Measurements from ENCODE around the gene DHRS12.

Gene DHRS12

DNA sequence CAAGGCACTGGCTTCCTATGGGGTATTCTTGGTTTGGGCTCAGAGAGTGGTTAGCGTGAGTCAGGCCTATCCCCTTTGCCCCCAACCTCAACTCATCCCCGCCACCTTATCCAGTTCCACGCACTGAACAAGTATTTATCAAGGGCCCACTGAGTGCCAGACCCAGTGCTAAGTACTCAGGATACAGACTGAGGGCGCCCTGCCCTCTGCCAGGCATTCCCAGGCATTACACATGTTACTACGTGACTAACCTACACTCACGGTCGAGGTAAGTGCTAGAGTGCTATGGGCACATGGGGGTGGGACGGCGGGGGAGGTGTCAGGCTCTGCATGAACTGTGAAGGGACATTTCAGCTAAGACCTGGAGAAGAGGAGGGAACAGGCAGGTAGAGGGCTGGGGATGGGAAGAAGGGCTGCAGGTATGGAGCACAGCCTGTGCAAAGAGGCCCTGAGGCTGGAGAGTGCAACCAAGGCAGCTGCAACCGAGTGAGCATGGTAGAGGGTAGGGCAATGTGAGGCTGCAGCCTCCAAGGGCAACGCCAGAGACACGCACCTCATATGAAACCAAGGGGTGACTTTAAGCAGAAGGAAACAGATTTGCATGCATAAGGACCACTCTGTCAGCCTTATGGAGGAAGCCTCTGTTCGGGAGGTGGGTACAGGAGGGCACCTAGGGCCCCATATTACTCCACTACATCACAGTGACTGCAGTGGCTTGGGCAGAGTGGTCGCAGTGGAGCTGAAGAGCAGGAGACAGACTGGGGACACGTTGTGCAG is 22.5 kb downstream of the DHRS12 start:
- in situ Hi-C loops (cut with HindIII; ENCODE audit: low pct_unique_long_range_greater_than_20kb, low sequenced_read_pairs), result no loop called here
- no peak for TF ChIP-seq JUND (IDR thresholded peaks at IDR 0.05; ENCODE audit: low read depth)
- DNase-seq (ENCODE audit: low read depth in 1 of 2, low spot score in 1 of 2), result peak; percentile 17 to 63

DNA sequence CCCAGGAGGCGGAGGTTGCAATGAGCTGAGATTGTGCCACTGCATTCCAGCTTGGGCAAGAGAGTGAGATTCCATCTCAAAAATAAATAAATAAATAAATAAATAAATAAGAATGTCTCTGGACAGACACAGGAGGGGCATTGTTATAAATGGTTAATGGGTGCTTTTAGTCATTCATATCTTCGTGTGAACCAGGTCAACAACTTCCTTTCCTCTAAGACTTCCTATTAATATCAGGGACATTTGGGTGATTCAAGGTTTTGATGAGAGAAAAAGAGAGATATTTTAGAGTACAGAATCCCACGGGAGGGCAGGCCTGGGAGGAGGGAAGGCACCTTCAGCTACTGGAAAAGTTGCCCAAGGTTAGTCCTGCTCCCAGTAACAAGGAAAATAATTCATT is 23.9 kb downstream of the DHRS12 start:
- no peak for TF ChIP-seq JUND (IDR thresholded peaks at IDR 0.05; ENCODE audit: low read depth)
- in situ Hi-C loops (cut with HindIII; ENCODE audit: low pct_unique_long_range_greater_than_20kb, low sequenced_read_pairs), result no loop called here
- no peak for DNase-seq (ENCODE audit: low read depth in 1 of 2, low spot score in 1 of 2)

DNA sequence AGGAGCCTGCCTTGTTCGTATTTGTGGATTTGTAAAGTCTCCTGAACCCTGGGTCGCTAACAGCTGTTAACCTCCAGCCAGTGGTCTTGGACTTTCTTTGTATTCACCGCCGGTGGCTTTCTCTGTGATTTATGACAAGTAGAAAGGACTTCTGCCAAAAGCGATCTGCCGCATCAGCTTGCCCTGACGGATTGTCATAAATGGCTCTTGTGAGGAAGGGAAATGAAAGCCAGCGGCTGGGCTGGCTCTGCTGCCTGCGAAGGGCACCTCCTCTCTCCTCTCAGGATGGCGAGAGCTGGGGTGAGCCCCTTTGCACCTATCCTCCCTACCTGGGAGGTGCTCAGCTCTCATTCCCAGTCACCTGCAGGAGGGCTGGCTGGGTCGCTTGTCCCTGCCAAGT is 25.6 kb downstream of the DHRS12 start:
- no peak for TF ChIP-seq JUND (IDR thresholded peaks at IDR 0.05; ENCODE audit: low read depth)
- in situ Hi-C loops (cut with HindIII; ENCODE audit: low pct_unique_long_range_greater_than_20kb, low sequenced_read_pairs), result no loop called here
- no peak for DNase-seq (ENCODE audit: low read depth in 1 of 2, low spot score in 1 of 2)

DNA sequence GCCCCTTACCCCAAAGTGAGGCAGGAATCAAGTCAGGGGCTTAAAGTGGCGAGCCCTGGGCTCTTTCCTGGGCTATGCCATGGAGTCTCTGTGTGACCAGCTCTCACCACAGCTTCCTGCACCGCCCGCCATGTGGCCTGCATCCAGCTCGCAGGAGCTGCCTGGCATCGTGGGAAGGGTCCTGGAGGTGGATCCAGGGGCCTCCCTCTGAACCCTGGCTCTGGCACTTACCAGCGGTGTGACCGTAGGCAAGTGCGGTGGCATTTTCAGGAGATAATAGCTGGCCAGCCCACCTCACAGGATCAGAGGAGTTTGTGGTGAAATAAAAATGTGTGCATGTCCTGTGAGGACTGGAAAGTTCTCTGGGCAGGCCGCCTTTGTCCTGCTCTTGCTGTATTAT is 26.0 kb downstream of the DHRS12 start:
- in situ Hi-C loops (cut with HindIII; ENCODE audit: low pct_unique_long_range_greater_than_20kb, low sequenced_read_pairs), result no loop called here
- DNase-seq (ENCODE audit: low read depth in 1 of 2, low spot score in 1 of 2), result no peak
- TF ChIP-seq JUND (IDR thresholded peaks at IDR 0.05; ENCODE audit: low read depth), result no peak

DNA sequence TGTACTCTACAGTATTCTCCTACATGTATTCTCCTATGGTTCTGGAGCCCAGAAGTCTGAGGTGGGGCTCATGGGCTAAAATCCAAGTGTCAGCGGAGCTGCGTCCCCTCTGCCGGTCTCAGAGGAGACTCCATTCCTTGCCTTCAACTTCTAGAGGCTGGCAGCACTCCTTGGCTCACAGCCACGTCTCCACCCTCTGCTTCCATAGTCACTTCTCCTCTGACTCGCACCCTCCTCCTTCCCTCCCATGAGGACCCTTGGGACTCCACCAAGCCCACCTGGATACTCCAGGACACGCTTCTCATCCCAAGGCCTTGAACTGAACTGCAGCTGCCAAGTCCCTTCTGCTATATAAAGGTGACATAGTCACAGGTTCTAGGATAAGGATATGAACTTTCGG is 27.8 kb downstream of the DHRS12 start:
- in situ Hi-C loops (cut with HindIII; ENCODE audit: low pct_unique_long_range_greater_than_20kb, low sequenced_read_pairs), result no loop called here
- TF ChIP-seq JUND (IDR thresholded peaks at IDR 0.05; ENCODE audit: low read depth), result no peak
- DNase-seq (ENCODE audit: low read depth in 1 of 2, low spot score in 1 of 2), result no peak

DNA sequence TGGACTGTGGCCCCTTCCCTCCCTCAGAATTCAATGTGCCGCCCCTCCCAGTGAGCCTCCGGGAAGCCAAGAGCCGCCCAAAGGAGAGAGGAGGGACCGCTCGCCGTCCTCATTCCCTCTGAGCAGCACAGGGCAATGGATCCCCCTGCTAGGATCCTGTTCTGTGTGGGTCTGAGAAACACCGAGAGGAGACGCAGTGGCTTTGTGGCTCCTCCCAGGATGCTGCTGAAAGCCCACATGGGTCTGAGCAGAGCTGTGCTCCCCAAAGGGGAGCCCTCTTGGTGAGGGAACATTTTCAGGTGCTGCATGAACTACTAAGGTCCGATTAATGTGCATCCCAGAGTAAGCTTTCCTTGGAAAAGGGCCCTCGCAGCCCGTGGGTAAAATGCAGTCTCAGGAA is 30.4 kb downstream of the DHRS12 start:
- no peak for DNase-seq (ENCODE audit: low read depth in 1 of 2, low spot score in 1 of 2)
- TF ChIP-seq JUND (IDR thresholded peaks at IDR 0.05; ENCODE audit: low read depth), result no peak
- in situ Hi-C loops (cut with HindIII; ENCODE audit: low pct_unique_long_range_greater_than_20kb, low sequenced_read_pairs), result no loop called here

DNA sequence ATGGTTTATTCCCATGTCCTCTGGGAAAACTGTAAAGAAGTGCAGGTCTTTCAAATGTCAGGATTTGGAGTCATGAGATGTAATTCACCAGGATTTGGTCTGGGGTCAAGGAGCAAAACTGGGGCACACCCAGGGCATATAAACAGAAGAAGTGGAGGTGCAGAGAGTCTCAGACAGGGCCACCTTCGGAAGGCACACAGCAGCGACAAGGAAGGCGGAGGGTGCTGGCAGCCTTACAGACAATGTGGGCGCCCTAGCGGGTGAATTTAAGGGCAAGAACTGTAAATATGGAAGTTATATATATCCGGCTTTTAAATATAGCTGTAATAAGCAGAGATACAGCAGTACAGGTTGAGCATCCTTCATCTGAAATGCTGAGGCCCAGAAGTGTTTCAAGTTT is 31.2 kb downstream of the DHRS12 start:
- in situ Hi-C loops (cut with HindIII; ENCODE audit: low pct_unique_long_range_greater_than_20kb, low sequenced_read_pairs), result no loop called here

GRCh38 chr13:51772105-51772455 is 31.9 kb downstream of the DHRS12 start:
- in situ Hi-C loops (cut with HindIII; ENCODE audit: low pct_unique_long_range_greater_than_20kb, low sequenced_read_pairs), result no loop called here
- TF ChIP-seq JUND (IDR thresholded peaks at IDR 0.05; ENCODE audit: low read depth), result no peak

More for the DNA sequence above, 31.2 kb downstream of the DHRS12 start:
- no peak for DNase-seq (ENCODE audit: low read depth in 1 of 2, low spot score in 1 of 2)
- TF ChIP-seq JUND (IDR thresholded peaks at IDR 0.05; ENCODE audit: low read depth), result no peak

GRCh38 chr13:51771418-51772104 is 32.4 kb downstream of the DHRS12 start:
- in situ Hi-C loops (cut with HindIII; ENCODE audit: low pct_unique_long_range_greater_than_20kb, low sequenced_read_pairs), result no loop called here
- TF ChIP-seq JUND (IDR thresholded peaks at IDR 0.05; ENCODE audit: low read depth), result no peak
- no peak for DNase-seq (ENCODE audit: low read depth in 1 of 2, low spot score in 1 of 2)

More at GRCh38 chr13:51772105-51772455, 31.9 kb downstream of the DHRS12 start:
- no peak for DNase-seq (ENCODE audit: low read depth in 1 of 2, low spot score in 1 of 2)

DNA sequence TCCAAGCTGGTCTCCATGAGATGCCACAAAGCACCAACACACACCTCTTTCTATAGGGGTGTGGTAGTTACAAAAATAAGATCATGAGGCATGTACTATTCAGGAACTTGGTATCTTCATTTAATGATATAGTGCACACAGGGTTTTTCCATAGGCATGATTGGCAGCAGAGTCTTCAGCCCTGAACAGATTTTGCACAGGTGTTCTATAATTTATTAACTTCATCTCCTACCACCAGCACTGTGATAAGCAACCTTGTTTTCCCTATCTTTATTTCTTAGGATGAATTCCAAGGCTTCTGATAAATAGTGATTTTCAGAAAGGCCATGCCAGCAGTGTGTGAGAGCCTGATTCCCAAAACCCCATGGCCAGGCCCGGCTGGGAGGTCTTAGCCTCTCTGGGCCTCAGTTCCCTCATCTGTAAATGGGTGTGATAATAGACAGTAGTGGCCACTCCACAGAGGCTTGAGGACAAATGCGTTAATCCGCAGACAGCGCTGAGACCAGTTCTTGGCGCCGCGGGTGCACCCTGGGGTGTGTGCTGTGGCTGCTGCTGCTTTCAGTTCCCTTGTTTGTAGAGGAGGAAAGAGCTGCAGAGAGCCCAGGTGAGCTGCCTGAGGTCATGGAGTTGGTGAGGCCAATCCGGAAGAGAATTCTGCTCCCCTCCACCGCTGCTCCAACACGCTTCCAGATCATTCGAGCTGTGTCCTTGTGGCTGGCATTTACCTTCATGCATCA is 33.1 kb downstream of the DHRS12 start:
- no peak for TF ChIP-seq JUND (IDR thresholded peaks at IDR 0.05; ENCODE audit: low read depth)
- in situ Hi-C loops (cut with HindIII; ENCODE audit: low pct_unique_long_range_greater_than_20kb, low sequenced_read_pairs), result no loop called here
- DNase-seq (ENCODE audit: low read depth in 1 of 2, low spot score in 1 of 2), result no peak

DNA sequence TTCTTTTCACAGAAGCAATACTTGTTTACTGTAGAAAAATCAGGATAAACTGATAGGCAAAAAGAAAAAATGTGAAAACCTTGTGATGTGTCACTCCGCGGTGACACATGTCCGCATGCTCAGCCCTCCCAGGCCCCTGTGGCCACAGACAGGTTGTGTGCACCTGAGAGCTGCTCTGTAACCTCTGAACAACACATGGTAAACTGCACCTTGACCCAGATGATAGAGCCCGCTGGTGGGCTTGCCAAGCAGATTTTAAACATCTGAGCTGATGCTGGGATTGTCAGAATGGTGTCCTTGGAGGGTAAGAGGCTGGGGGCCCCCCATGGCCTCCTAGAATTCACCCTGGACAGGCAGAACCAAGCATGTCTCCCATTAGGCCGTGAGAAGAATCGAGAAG is 33.8 kb downstream of the DHRS12 start:
- TF ChIP-seq JUND (IDR thresholded peaks at IDR 0.05; ENCODE audit: low read depth), result no peak
- no peak for DNase-seq (ENCODE audit: low read depth in 1 of 2, low spot score in 1 of 2)
- in situ Hi-C loops (cut with HindIII; ENCODE audit: low pct_unique_long_range_greater_than_20kb, low sequenced_read_pairs), result no loop called here

GRCh38 chr13:51769455-51770127 is 34.4 kb downstream of the DHRS12 start:
- in situ Hi-C loops (cut with HindIII; ENCODE audit: low pct_unique_long_range_greater_than_20kb, low sequenced_read_pairs), result no loop called here
- DNase-seq (ENCODE audit: low read depth in 1 of 2, low spot score in 1 of 2), result no peak
- no peak for TF ChIP-seq JUND (IDR thresholded peaks at IDR 0.05; ENCODE audit: low read depth)
